Measurements from ENCODE around the gene DOCK11.

Gene DOCK11

DNA sequence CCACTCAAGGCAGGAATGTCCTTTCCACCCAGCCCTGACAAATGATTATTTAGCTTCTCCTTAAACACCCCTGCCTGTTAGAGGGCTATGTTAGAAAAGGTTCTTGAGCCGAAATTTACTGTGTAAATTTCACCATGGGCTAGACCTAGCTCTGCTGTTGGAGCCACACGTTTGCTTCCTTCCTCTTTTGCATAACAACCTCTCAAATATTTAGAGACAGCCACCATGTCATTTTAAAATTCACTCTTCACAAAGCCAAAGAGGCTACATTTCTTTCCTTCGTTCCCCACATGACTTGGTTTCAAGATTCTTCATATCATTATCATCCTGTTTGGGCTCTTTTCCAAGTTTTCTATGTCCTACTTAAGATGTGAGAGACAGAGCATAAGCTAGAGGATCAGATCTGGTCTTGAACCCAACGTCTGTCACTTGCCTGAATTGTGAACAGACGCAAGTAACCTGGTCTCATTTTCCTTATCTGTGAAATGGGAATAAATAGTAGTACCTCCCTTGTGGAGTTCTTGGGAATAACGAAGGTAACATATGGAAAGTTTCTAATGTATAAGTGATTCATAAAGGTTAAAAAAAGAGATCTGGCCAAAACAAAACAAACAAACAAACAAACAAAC is 6.7 kb downstream of the DOCK11 start:
- no peak for DNase-seq (ENCODE audit: low read depth)
- no peak overlapping the region for H3K4me3 ChIP-seq (replicated peaks; ENCODE audit: low read depth, low read length)
- TF ChIP-seq, protein P1, sequence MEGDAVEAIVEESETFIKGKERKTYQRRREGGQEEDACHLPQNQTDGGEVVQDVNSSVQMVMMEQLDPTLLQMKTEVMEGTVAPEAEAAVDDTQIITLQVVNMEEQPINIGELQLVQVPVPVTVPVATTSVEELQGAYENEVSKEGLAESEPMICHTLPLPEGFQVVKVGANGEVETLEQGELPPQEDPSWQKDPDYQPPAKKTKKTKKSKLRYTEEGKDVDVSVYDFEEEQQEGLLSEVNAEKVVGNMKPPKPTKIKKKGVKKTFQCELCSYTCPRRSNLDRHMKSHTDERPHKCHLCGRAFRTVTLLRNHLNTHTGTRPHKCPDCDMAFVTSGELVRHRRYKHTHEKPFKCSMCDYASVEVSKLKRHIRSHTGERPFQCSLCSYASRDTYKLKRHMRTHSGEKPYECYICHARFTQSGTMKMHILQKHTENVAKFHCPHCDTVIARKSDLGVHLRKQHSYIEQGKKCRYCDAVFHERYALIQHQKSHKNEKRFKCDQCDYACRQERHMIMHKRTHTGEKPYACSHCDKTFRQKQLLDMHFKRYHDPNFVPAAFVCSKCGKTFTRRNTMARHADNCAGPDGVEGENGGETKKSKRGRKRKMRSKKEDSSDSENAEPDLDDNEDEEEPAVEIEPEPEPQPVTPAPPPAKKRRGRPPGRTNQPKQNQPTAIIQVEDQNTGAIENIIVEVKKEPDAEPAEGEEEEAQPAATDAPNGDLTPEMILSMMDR (IDR thresholded peaks at IDR 0.05; ENCODE audit: low read length, missing control alignments): no peak

DNA sequence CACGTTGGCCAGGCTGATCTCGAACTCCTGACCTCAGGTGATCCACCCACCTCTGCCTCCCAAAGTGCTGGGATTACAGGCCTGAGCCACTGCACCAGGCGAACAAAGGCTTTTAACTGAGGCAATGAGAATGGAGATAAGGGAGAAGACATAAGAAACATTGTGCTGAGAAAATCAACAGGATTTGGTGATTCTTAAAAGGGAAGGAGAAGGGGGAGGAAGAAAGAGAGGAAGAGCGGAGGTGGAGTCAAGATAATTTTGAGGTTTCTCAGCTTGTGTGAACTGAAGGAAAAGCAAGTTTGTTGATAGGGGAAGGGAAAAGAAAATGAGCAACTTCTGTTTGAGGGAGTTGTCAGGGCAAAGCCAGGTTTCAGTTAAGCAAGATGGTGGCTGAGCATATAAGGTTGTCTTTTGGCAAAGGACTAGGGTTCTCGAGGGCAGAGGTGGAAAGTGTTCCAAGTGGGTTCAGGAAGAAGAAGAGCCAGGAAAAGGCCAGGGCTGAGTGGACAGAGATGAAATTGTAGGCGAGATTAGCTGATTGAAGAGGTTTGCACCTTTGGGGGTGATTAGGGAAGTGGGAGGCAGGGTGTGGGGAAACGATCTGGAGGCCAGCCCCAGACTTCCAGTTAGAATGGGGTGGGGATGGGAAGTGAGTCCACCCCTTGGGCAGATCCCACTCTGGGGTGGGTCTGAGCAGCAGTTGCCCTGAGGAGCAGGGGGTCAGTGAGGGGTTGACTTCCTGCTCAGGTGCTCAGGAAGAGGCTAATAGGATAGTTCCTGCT is 7.8 kb downstream of the DOCK11 start:
- no peak overlapping the region for H3K4me3 ChIP-seq (replicated peaks; ENCODE audit: low read depth, low read length)
- no peak for DNase-seq (ENCODE audit: low read depth)
- TF ChIP-seq, protein P1 (IDR thresholded peaks at IDR 0.05; ENCODE audit: low read length, missing control alignments): no peak

DNA sequence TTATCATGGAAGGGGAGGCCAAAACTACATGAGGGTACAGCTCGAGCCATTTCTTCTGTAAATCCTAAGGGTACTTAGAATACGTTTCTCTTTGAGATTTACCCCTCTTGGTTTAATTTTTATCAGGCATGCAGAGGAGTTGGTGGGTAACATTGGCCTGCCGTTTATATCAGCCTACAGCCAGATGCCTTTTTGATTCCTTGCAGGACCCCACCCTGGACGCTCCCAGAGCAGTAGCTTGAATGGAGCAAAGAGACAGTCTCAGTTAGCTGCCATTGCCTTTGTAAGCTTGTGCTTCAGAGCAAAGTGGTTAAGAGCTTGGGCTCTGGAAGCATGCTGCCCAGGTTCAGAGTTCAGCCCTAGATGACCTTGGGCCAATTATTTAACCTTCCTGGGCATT is 9.0 kb downstream of the DOCK11 start:
- TF ChIP-seq, protein P1 (IDR thresholded peaks at IDR 0.05; ENCODE audit: low read length, missing control alignments): no peak
- DNase-seq (ENCODE audit: low read depth): no peak
- no peak overlapping the region for H3K4me3 ChIP-seq (replicated peaks; ENCODE audit: low read depth, low read length)

DNA sequence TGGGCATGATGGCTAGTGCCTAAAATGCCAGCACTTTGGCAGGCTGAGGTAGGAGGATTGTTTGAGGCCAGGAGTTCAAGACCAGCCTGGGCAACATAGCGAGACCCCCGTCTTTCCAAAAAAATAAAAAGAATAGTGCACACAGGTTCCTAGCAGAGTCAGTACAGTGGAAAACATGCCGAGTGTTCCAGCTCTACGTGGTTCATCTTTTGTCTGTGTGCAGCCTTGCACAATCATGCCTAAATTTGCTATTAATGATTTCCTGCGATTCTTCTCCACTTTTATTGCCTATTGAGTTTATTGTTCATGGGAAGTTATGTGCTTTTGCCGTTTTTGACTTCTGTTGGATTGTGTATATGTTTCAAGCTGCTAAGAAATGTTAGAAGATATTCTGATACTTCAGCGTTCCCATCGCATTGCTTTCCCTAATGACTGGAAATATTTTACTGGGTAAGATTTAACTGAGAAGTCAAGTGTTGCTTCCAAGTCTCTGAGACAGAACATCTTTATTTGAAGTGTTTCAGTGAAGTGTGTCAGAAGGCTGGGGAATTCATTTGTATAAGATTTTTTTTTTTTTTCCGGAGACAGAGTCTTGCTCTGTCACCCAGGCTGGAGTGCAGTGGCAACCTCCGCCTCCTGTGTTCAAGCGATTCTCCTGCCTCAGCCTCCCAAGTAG is 11.3 kb downstream of the DOCK11 start:
- TF ChIP-seq, protein P1 (IDR thresholded peaks at IDR 0.05; ENCODE audit: low read length, missing control alignments): no peak
- no peak overlapping the region for H3K4me3 ChIP-seq (replicated peaks; ENCODE audit: low read depth, low read length)
- no peak for DNase-seq (ENCODE audit: low read depth)

DNA sequence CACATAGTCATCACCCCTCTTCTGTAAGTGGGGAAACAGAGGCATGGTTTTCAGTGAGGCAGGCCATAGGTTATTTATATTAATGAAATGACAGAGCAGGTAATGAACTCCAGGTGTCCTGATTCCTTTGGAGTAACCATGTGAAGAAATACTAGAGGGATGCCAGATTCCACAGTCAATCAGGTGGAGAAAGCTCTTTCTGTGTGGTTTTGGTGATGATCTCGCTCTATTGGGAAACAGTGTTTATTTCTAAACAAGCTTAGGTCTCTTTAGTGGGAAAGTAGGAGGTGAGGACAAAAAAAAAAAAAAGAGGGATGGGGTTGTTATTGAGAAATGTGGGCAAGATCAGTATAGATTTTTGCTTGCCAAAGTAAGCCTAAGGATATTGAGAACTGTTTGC is 12.2 kb downstream of the DOCK11 start:
- DNase-seq (ENCODE audit: low read depth): no peak
- TF ChIP-seq, protein P1 (IDR thresholded peaks at IDR 0.05; ENCODE audit: low read length, missing control alignments): no peak
- H3K4me3 ChIP-seq (replicated peaks; ENCODE audit: low read depth, low read length): no peak overlapping the region

DNA sequence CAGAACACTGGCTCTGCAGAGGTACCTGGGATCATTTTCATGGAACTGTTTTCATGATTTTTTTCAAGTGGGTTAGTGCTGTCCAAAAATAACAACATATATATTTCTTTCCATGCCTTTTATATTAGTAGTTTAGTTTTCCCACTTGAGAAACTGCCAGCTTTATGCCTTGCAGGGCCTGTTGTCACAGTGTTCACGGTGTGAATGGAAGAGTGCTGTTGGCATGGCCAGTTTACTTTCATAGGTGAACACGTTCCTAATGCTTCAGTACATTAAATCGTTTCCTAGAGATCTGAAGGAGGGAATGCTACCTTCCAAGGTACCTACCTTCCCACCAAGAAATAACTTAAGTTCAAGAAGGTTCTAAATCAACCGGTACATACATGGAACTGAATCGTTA is 12.6 kb downstream of the DOCK11 start:
- TF ChIP-seq, protein P1 (IDR thresholded peaks at IDR 0.05; ENCODE audit: low read length, missing control alignments): no peak
- H3K4me3 ChIP-seq (replicated peaks; ENCODE audit: low read depth, low read length): no peak overlapping the region
- DNase-seq (ENCODE audit: low read depth): no peak

Measured in fibroblast of pulmonary artery (primary cell).